H9 (cell line): ENCODE measurements around the gene GLRX. TPM values are rescaled to one million over a fixed set of nuclear protein-coding genes. Genes with fewer than 3 reads are reported as not detected.

Experiments
- DNase-seq: peaks from one replicate; pipeline ENCODE4 v3.0.0-alpha.2; 2017
- H2AFZ ChIP-seq: one replicate; pipeline ENCODE4 v1.6.1; 2013; ENCODE audit warnings: mild to moderate bottlenecking, low read length, control low read depth, moderate library complexity
- H2AK5ac ChIP-seq: 2 replicates; pipeline ENCODE4 v1.6.1; 2013; ENCODE audit warnings: low read length, control low read depth, mixed read lengths; ENCODE audit not compliant: insufficient read length
- H2BK120ac ChIP-seq: one replicate; pipeline ENCODE4 v1.6.1; 2013; ENCODE audit warnings: low read depth, mild to moderate bottlenecking, low read length, control low read depth, inconsistent platforms; ENCODE audit not compliant: poor library complexity, severe bottlenecking
- H2BK12ac ChIP-seq: 2 replicates; pipeline ENCODE4 v1.6.1; 2013; ENCODE audit warnings: low read length, control low read depth, mixed read lengths, low read depth; ENCODE audit not compliant: insufficient read length
- H2BK15ac ChIP-seq: 2 replicates; pipeline ENCODE4 v1.6.1; 2013; ENCODE audit warnings: low read depth, low read length, control low read depth
- H2BK20ac ChIP-seq: one replicate; pipeline ENCODE4 v1.6.1; 2013; ENCODE audit warnings: low read depth, mild to moderate bottlenecking, low read length, control low read depth, inconsistent platforms; ENCODE audit not compliant: poor library complexity, severe bottlenecking
- H2BK5ac ChIP-seq: 2 replicates; pipeline ENCODE4 v1.6.1; 2013; ENCODE audit warnings: low read length, control low read depth, mixed read lengths; ENCODE audit not compliant: insufficient read length
- H3K14ac ChIP-seq: 2 replicates; pipeline ENCODE4 v1.6.1; 2013; ENCODE audit warnings: low read length, control low read depth; ENCODE audit not compliant: insufficient read depth
- H3K18ac ChIP-seq: 2 replicates; pipeline ENCODE4 v1.6.1; 2013; ENCODE audit warnings: low read depth, mild to moderate bottlenecking, mixed read lengths, low read length, control low read depth; ENCODE audit not compliant: insufficient read length
- H3K23ac ChIP-seq: 2 replicates; pipeline ENCODE4 v1.6.1; 2013; ENCODE audit warnings: low read length, control low read depth, mixed read lengths, low read depth; ENCODE audit not compliant: insufficient read length
- H3K23me2 ChIP-seq: 2 replicates; pipeline ENCODE4 v1.6.1; 2013; ENCODE audit warnings: low read depth, mild to moderate bottlenecking, mixed read lengths, low read length, control low read depth; ENCODE audit not compliant: insufficient read length, poor library complexity, severe bottlenecking
- H3K27ac ChIP-seq: 2 replicates; pipeline ENCODE4 v1.5.1; 2013; ENCODE audit warnings: low read length, control low read depth, mixed read lengths, low read depth; ENCODE audit not compliant: insufficient read length
- H3K27me3 ChIP-seq: 2 replicates; pipeline ENCODE4 v1.6.1; 2013; ENCODE audit warnings: low read length, control low read depth, inconsistent platforms; ENCODE audit not compliant: insufficient read depth
- H3K4ac ChIP-seq: 2 replicates; pipeline ENCODE4 v1.6.1; 2013; ENCODE audit warnings: low read depth, mild to moderate bottlenecking, control low read depth, inconsistent platforms, low read length, moderate library complexity
- H3K4me1 ChIP-seq: 2 replicates; pipeline ENCODE4 v1.6.1; 2013; ENCODE audit warnings: low read length, control low read depth, inconsistent platforms; ENCODE audit not compliant: insufficient read depth
- H3K4me2 ChIP-seq: 2 replicates; pipeline ENCODE4 v1.6.1; 2013; ENCODE audit warnings: low read length, control low read depth, mixed read lengths; ENCODE audit not compliant: insufficient read length, insufficient read depth
- H3K56ac ChIP-seq: 2 replicates; pipeline ENCODE4 v1.6.1; 2013; ENCODE audit warnings: low read depth, mild to moderate bottlenecking, mixed read lengths, low read length, control low read depth; ENCODE audit not compliant: insufficient read length
- H3K79me1 ChIP-seq: 2 replicates; pipeline ENCODE4 v1.6.1; 2013; ENCODE audit warnings: low read depth, mild to moderate bottlenecking, moderate library complexity, low read length, control low read depth, inconsistent platforms; ENCODE audit not compliant: insufficient read depth, poor library complexity, severe bottlenecking
- H3K79me2 ChIP-seq: 2 replicates; pipeline ENCODE4 v1.6.1; 2013; ENCODE audit warnings: low read length, control low read depth, inconsistent platforms; ENCODE audit not compliant: insufficient read depth
- H3K9ac ChIP-seq: 2 replicates; pipeline ENCODE4 v1.6.1; 2013; ENCODE audit warnings: low read length, control low read depth, mixed read lengths; ENCODE audit not compliant: insufficient read length; ENCODE audit errors: extremely low read depth
- H3K9me3 ChIP-seq: one replicate; pipeline ENCODE4 v1.6.1; 2013; ENCODE audit warnings: low read depth, low read length, inconsistent platforms; ENCODE audit not compliant: control insufficient read depth
- H3T11ph ChIP-seq: one replicate; pipeline ENCODE4 v1.6.1; 2013; ENCODE audit warnings: mild to moderate bottlenecking, low read length, control low read depth, inconsistent platforms
- H4K20me1 ChIP-seq: one replicate; pipeline ENCODE4 v1.6.1; 2013; ENCODE audit not compliant: control insufficient read depth, insufficient read length, insufficient read depth
- H4K5ac ChIP-seq: 2 replicates; pipeline ENCODE4 v1.6.1; 2013; ENCODE audit warnings: low read depth, mild to moderate bottlenecking, mixed read lengths, low read length, control low read depth; ENCODE audit not compliant: insufficient read length
- H4K8ac ChIP-seq: replicated peaks from 2 replicates; pipeline ENCODE4 v1.6.1; 2013; ENCODE audit warnings: low read length, control low read depth, mixed read lengths, low read depth; ENCODE audit not compliant: insufficient read length
- H4K91ac ChIP-seq: 2 replicates; pipeline ENCODE4 v1.6.1; 2013; ENCODE audit warnings: low read depth, mild to moderate bottlenecking, moderate library complexity, mixed read lengths, low read length, control low read depth; ENCODE audit not compliant: insufficient read length
- H3K27ac Mint-ChIP-seq, 3 experiments: 2 replicates in 2 of 3; 3 replicates in 1 of 3; pipeline ENCODE4 v1.8.0; 2020 to 2021; ENCODE audit warnings: mixed read lengths in 3 of 3, mild to moderate bottlenecking in 1 of 3, moderate library complexity in 1 of 3
- H3K27me3 Mint-ChIP-seq: 2 replicates; pipeline ENCODE4 v1.8.0; 2021; ENCODE audit warnings: low read depth, mild to moderate bottlenecking, moderate library complexity, mixed read lengths
- H3K36me3 Mint-ChIP-seq, 3 experiments: 2 replicates in 2 of 3; 3 replicates in 1 of 3; pipeline ENCODE4 v1.8.0; 2020 to 2021; ENCODE audit warnings: low read depth in 3 of 3, mixed read lengths in 3 of 3; ENCODE audit not compliant: insufficient read depth in 1 of 3
- H3K4me1 Mint-ChIP-seq, 2 experiments: 2 replicates each; pipeline ENCODE4 v1.8.0; 2020; ENCODE audit warnings: mixed read lengths in 2 of 2
- H3K4me3 Mint-ChIP-seq, 2 experiments: 2 replicates in 1 of 2; 3 replicates in 1 of 2; pipeline ENCODE4 v1.8.0; 2020 to 2021; ENCODE audit warnings: mild to moderate bottlenecking in 2 of 2, mixed read lengths in 2 of 2, moderate library complexity in 1 of 2
- H3K9me3 Mint-ChIP-seq, 2 experiments: 2 replicates in 1 of 2; 3 replicates in 1 of 2; pipeline ENCODE4 v1.8.0; 2020; ENCODE audit warnings: mild to moderate bottlenecking in 2 of 2, mixed read lengths in 2 of 2, moderate library complexity in 1 of 2
- CTCF ChIP-seq: fragments of 200-600 bp; sonication (generic); conservative IDR thresholded peaks from 3 replicates; pipeline ENCODE4 v1.8.0; 2021; ENCODE audit warnings: antibody characterized with exemption, mild to moderate bottlenecking
- WGBS: extraction: QIAGEN DNeasy Blood & Tissue Kit; methylation state at CpG from one replicate; pipeline ENCODE4 v1.1.7; 2013; ENCODE audit warnings: missing lambda C conversion rate, low lambda C conversion rate, mixed read lengths; ENCODE audit not compliant: insufficient read length; ENCODE audit errors: extremely low coverage; 5-methylcytosine and 5-hydroxymethylcytosine counted together
- total RNA-seq: library from RNA; stranded (reverse); gene quantifications from 2 replicates; pipeline ENCODE4 v1.2.1, GENCODE V29; 2021

Gene GLRX
- total RNA-seq, 1 experiment from 2014 or later = 13.8 TPM

DNA sequence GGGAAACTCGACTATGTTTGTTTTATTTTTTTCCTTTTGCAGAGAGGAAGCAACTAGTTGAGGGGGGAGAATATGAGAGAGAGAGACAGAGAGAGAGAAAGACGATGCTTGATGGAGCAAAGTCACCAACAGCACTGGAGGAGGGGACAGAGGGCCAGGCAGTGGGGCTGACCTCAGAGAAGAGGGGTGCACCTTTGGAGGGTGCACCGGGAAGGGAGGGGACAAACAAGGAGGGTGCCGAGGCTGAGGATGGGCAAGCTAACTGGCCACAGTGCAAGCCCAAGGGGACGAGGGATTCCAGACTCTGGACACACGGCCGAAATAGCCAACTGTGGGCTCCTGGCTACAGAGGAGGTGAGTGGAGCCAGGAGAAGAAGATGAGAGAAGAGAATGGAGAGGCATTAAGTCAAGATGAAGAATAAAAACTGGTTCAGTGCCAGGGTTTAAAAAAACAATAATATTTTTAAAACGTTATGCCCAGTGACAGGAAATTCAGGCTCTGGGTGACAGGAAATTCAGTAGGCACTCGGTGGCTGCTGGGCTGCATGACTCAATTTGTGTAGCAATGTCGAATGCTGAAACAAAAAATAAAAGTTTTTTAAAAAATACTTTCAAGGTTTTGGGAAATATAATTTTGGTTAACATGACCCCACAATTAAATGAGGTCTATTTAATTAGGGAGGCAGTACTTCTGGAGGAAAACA is 13.3 kb upstream of the GLRX start:
- Histone ChIP-seq H3K79me2 (no peaks in the 10 kb centered on the region), H4K5ac (no peak overlapping the region), H3K79me1 (no peaks in the 10 kb centered on the region), H3K9me3 (no peaks in the 10 kb centered on the region), H3K23ac (no peak overlapping the region), H4K8ac (no peak overlapping the region), H2BK5ac (no peak overlapping the region), H3K23me2 (no peaks in the 10 kb centered on the region), H3K9ac (no peak overlapping the region), H2AFZ (no peak overlapping the region), H3T11ph (no peak overlapping the region), H3K27me3 (no peaks in the 10 kb centered on the region), H2BK15ac (no peak overlapping the region), H2BK20ac (no peak overlapping the region), H3K14ac (no peak overlapping the region), H3K18ac (no peak overlapping the region), H2BK12ac (no peak overlapping the region), H3K4me1 (no peaks in the 10 kb centered on the region), H3K4ac (no peak overlapping the region), H2BK120ac (no peak overlapping the region), H4K91ac (no peak overlapping the region), H2AK5ac (no peak overlapping the region), H3K4me2 (no peak overlapping the region), H3K27ac (no peak overlapping the region), H4K20me1 (no peaks in the 10 kb centered on the region), H3K56ac (no peak overlapping the region)
- no peaks in the 10 kb centered on the region for H3K9me3 Mint-ChIP-seq
- peaks cover 7 to 8% of the 10 kb centered on the region in 2 experiments for H3K4me1 Mint-ChIP-seq
- no peak for DNase-seq
- no CpG with 5 or more reads among the region's 10 CpGs for WGBS
- no peak for TF ChIP-seq CTCF
- H3K27me3 Mint-ChIP-seq = peaks cover 12% of the 10 kb centered on the region
- H3K36me3 Mint-ChIP-seq = no peaks in the 10 kb centered on the region
- H3K27ac Mint-ChIP-seq = no peak overlapping the region
- H3K4me3 Mint-ChIP-seq = no peak overlapping the region
